ENCODE results near the gene ULK3. TPM values are rescaled to one million over a fixed set of nuclear protein-coding genes. Genes with fewer than 3 reads are reported as not detected.

ULK3 gene
- total and polyA plus RNA-seq, 2 of the 4 experiments (the other 2 are of a cell fraction) = 11.8 to 22.7 TPM

DNA sequence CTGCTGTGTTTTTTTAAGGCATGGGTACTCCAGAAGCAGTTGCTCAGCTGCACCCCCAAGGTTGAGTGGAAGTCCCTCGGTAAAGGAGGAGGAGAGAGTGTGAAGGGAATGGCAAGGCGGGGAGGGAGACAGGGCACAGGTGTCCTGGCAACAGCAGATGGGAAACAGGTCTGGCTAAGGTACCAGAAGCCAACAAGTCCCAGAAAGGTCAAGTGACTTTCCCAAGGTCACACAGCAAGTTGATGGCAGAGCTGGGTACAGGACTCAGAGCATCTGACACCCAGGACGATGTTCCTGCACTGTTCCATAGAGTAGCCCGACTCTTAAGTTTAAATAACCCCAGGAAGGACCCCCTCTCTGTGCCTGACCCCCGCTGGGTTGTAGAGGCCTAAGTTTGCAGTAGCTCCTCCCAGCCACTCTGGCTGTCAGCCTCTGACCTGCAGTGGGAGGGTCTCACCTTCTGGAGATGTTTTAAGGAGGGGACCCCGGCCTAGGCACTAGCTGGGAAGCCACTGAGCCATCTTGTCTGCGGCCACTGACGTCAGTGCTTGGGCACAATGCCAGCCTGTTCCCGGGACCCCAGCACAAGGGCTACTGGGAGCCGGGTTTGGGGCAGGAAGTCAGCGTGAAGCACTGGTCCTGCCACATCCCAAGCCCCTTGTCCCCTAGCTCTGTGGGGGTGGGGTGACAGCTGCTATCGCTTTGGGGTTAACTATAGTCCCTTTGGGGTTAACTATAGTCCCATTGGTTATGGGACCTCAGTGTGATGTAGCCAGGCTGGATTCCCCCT lies 50.5 kb downstream of the ULK3 start:
- H4K20me1 ChIP-seq (ENCODE audit: insufficient read depth, low read length) = peaks cover 92% of the 10 kb centered on the region
- peaks cover 2% of the 10 kb centered on the region; the same call in 1 of the 2 replicates for H3K36me3 ChIP-seq (ENCODE audit: control insufficient read depth, insufficient read depth, low read length)
- H2BK20ac ChIP-seq (ENCODE audit: low read depth, low read length) = no peak overlapping the region
- ChIA-PET POLR2A (ENCODE audit: unreplicated experiment) (no interaction called here), CTCF (interaction anchor here (0.6 to 0.8 kb wide), 3 partner anchors 9 to 123 kb away, joined by 3 to 6 read pairs (median 3); no protein-coding TSS in a partner anchor)
- peak overlapping the region; percentile 13 for H3K4ac ChIP-seq (ENCODE audit: low read depth, low read length)
- WGBS, 2 experiments (ENCODE audit: extremely low coverage in 2 of 2, insufficient read length in 1 of 2) = 62% methylated on average over 5 of the region's 12 CpGs; no CpG with 5 or more reads in 1 of the 2 experiments
- peaks cover 23% of the 10 kb centered on the region for H3K4me1 ChIP-seq (ENCODE audit: control insufficient read depth, insufficient read depth, low read length)
- no peak overlapping the region for H3K4me2 ChIP-seq (ENCODE audit: low read depth, low read length)
- no peak overlapping the region for H3K56ac ChIP-seq (ENCODE audit: extremely low read depth, insufficient read depth, low read length)
- no peak overlapping the region for H3K14ac ChIP-seq (replicated peaks; ENCODE audit: low read depth, low read length)
- H4K5ac ChIP-seq (ENCODE audit: low read depth, low read length) = no peak overlapping the region
- no peak overlapping the region for H2BK120ac ChIP-seq (ENCODE audit: low read depth, low read length)
- no peak overlapping the region for H2BK5ac ChIP-seq (ENCODE audit: low read depth, low read length, poor library complexity, severe bottlenecking)
- H2AK5ac ChIP-seq (ENCODE audit: low read depth, low read length) = no peak overlapping the region
- no peak overlapping the region for H3K27ac ChIP-seq (ENCODE audit: insufficient read depth, low read length)
- no peak overlapping the region for H2BK15ac ChIP-seq (ENCODE audit: low read depth, low read length)
- H4K91ac ChIP-seq (ENCODE audit: insufficient read depth, low read depth, low read length) = no peak overlapping the region
- H2AK9ac ChIP-seq (replicated peaks; ENCODE audit: low read depth, low read length, poor library complexity) = no peak overlapping the region
- no peak overlapping the region for H3K4me3 ChIP-seq (ENCODE audit: insufficient read depth, low read depth, low read length)
- H4K8ac ChIP-seq (ENCODE audit: low read depth in 2 of 2, low read length in 2 of 2) = no peak overlapping the region
- H3K9me1 ChIP-seq (ENCODE audit: insufficient read depth, low read length) = peaks cover 36% of the 10 kb centered on the region
- BruUV-seq (replicated peaks) = no TSS peak
- H3K18ac ChIP-seq (ENCODE audit: low read depth, low read length) = no peak overlapping the region
- dilution Hi-C loops (cut with HindIII; ENCODE audit: low sequenced_read_pairs, unreplicated experiment) (no loop called here), in situ Hi-C loops (cut with MboI; ENCODE audit: low sequenced_read_pairs) (no loop called here), intact Hi-C loops (cut with micrococcal nuclease) (no loop called here)
- no peak overlapping the region for H2AFZ ChIP-seq (replicated peaks; ENCODE audit: low read length, poor library complexity)
- ATAC-seq (ENCODE audit: low read depth) = no peak
- no peaks in the 10 kb centered on the region for H3K9me3 ChIP-seq (ENCODE audit: control insufficient read depth, insufficient read depth, low read length)
- peaks cover 19 to 88% of the 10 kb centered on the region in 2 experiments for H3K79me1 ChIP-seq (ENCODE audit: low read depth in 1 of 2, low read length in 2 of 2)
- no peaks in the 10 kb centered on the region for H3K27me3 ChIP-seq (ENCODE audit: control insufficient read depth, insufficient read depth, low read length)
- no peak for DNase-seq
- H3K9ac ChIP-seq (ENCODE audit: low read depth, low read length) = no peak overlapping the region
- H3K23ac ChIP-seq (ENCODE audit: low read depth, low read length) = peak overlapping the region; percentile 71; the same call in 1 of the 2 replicates
- no peak for TF ChIP-seq MAZ (IDR thresholded peaks at IDR 0.05; ENCODE audit: borderline replicate concordance, low read depth, low read length)
- no peak for TF ChIP-seq POLR2A (IDR thresholded peaks at IDR 0.05; ENCODE audit: low read depth, low read length)
- TF ChIP-seq RFX5 (IDR thresholded peaks at IDR 0.05; ENCODE audit: low read depth, low read length) = no peak
- no peak for TF ChIP-seq CHD1 (IDR thresholded peaks at IDR 0.05; ENCODE audit: low read depth, low read length)
- TF ChIP-seq, protein P1, sequence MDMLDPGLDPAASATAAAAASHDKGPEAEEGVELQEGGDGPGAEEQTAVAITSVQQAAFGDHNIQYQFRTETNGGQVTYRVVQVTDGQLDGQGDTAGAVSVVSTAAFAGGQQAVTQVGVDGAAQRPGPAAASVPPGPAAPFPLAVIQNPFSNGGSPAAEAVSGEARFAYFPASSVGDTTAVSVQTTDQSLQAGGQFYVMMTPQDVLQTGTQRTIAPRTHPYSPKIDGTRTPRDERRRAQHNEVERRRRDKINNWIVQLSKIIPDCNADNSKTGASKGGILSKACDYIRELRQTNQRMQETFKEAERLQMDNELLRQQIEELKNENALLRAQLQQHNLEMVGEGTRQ (IDR thresholded peaks at IDR 0.05; ENCODE audit: low read depth, low read length) = no peak
- TF ChIP-seq, protein P2, sequence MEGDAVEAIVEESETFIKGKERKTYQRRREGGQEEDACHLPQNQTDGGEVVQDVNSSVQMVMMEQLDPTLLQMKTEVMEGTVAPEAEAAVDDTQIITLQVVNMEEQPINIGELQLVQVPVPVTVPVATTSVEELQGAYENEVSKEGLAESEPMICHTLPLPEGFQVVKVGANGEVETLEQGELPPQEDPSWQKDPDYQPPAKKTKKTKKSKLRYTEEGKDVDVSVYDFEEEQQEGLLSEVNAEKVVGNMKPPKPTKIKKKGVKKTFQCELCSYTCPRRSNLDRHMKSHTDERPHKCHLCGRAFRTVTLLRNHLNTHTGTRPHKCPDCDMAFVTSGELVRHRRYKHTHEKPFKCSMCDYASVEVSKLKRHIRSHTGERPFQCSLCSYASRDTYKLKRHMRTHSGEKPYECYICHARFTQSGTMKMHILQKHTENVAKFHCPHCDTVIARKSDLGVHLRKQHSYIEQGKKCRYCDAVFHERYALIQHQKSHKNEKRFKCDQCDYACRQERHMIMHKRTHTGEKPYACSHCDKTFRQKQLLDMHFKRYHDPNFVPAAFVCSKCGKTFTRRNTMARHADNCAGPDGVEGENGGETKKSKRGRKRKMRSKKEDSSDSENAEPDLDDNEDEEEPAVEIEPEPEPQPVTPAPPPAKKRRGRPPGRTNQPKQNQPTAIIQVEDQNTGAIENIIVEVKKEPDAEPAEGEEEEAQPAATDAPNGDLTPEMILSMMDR (conservative IDR thresholded peaks at IDR 0.05; ENCODE audit: low read depth, low read length) = no peak
- TF ChIP-seq MAFK (IDR thresholded peaks at IDR 0.05; ENCODE audit: low read depth, low read length) = no peak
- TF ChIP-seq MXI1 (IDR thresholded peaks at IDR 0.05; ENCODE audit: borderline replicate concordance, low read depth, low read length) = no peak
- no peak for TF ChIP-seq BHLHE40 (IDR thresholded peaks at IDR 0.05; ENCODE audit: low read depth, low read length)
- TF ChIP-seq RAD21 (IDR thresholded peaks at IDR 0.05; ENCODE audit: low read length) = no peak
- TF ChIP-seq NFE2L2 (IDR thresholded peaks at IDR 0.05; ENCODE audit: low read depth, low read length) = no peak
- no peak for TF ChIP-seq CEBPB (IDR thresholded peaks at IDR 0.05; ENCODE audit: low read depth, low read length)
- no peak for TF ChIP-seq RCOR1 (IDR thresholded peaks at IDR 0.05; ENCODE audit: insufficient replicate concordance, low read length)
- TF ChIP-seq FOS (IDR thresholded peaks at IDR 0.05; ENCODE audit: low read depth, low read length) = no peak
- TF ChIP-seq SMC3 (IDR thresholded peaks at IDR 0.05; ENCODE audit: low read depth, low read length) = no peak

Data from IMR-90 (cell line).